Large intestine (tissue), 12 donors: ENCODE results near the gene FKBP3. TPM values are rescaled to one million over a fixed set of nuclear protein-coding genes. Genes with fewer than 3 reads are reported as not detected.

Source experiments
- DNase-seq, 2 donors: peaks; one replicate each; pipeline versions ENCODE4 v3.0.0 to v3.0.0-alpha.2; 2013
- H3K27ac ChIP-seq: one replicate; pipeline ENCODE4 v1.5.1; 2013; ENCODE audit warnings: low read length
- H3K27me3 ChIP-seq: 2 replicates; pipeline ENCODE4 v1.6.1; 2013; ENCODE audit warnings: low read length; ENCODE audit not compliant: control insufficient read depth, insufficient read depth
- H3K36me3 ChIP-seq: 2 replicates; pipeline ENCODE4 v1.6.1; 2013; ENCODE audit warnings: low read length; ENCODE audit not compliant: control insufficient read depth, insufficient read depth
- H3K4me1 ChIP-seq: one replicate; pipeline ENCODE4 v1.6.1; 2013; ENCODE audit warnings: low read length; ENCODE audit not compliant: control insufficient read depth, insufficient read depth
- H3K4me3 ChIP-seq: one replicate; pipeline ENCODE4 v1.5.1; 2013; ENCODE audit warnings: low read length
- H3K9me3 ChIP-seq: one replicate; pipeline ENCODE4 v1.6.1; 2013; ENCODE audit warnings: mild to moderate bottlenecking, low read depth, low read length, moderate library complexity; ENCODE audit not compliant: control insufficient read depth
- WGBS: methylation state at CpG from one replicate; pipeline ENCODE4 v1.1.5; 2013; ENCODE audit warnings: low lambda C conversion rate; ENCODE audit not compliant: insufficient coverage; 5-methylcytosine and 5-hydroxymethylcytosine counted together
- long read RNA-seq, 11 donors: transcript quantifications; one replicate each; lab custom pipeline, GENCODE V29; 2026
- polyA plus RNA-seq: library from polyadenylated mRNA; unstranded; fragments of 120-200 nt; gene quantifications from one replicate; pipeline ENCODE4 v1.2.1, GENCODE V29; 2013

The FKBP3 gene
- polyA plus RNA-seq: 92.4 TPM
- long read RNA-seq, donor 1, transcript FKBP3-202 (7 exons, 1,346 nt): major isoform, 17 of 46 reads
- long read RNA-seq, donor 1, partial matches to known transcripts: 27 of 46 reads
- long read RNA-seq, donor 1, other reads (novel, unspliced or antisense): 0 of 46 reads
- long read RNA-seq, donor 2, transcript FKBP3-203 (3 exons, 704 nt): minor isoform, 6 of 97 reads
- long read RNA-seq, donor 2, transcript FKBP3-202 (7 exons, 1,346 nt): major isoform, 49 of 97 reads
- long read RNA-seq, donor 2, partial matches to known transcripts: 42 of 97 reads
- long read RNA-seq, donor 2, other reads (novel, unspliced or antisense): 0 of 97 reads
- long read RNA-seq, donor 3: 0 reads
- long read RNA-seq, donor 4, partial matches to known transcripts: 0 of 3 reads
- long read RNA-seq, donor 4, other reads (novel, unspliced or antisense): 0 of 3 reads
- long read RNA-seq, donor 5, transcript FKBP3-202 (7 exons, 1,346 nt): major isoform, 26 of 41 reads
- long read RNA-seq, donor 5, partial matches to known transcripts: 12 of 41 reads
- long read RNA-seq, donor 5, other reads (novel, unspliced or antisense): 0 of 41 reads
- long read RNA-seq, donor 6, transcript FKBP3-202 (7 exons, 1,346 nt): major isoform, 25 of 67 reads
- long read RNA-seq, donor 6, partial matches to known transcripts: 41 of 67 reads
- long read RNA-seq, donor 6, other reads (novel, unspliced or antisense): 0 of 67 reads
- long read RNA-seq, donor 7, transcript FKBP3-202 (7 exons, 1,346 nt): major isoform, 18 of 36 reads
- long read RNA-seq, donor 7, partial matches to known transcripts: 16 of 36 reads
- long read RNA-seq, donor 7, other reads (novel, unspliced or antisense): 0 of 36 reads
- long read RNA-seq, donor 8, transcript FKBP3-202 (7 exons, 1,346 nt): major isoform, 63 of 117 reads
- long read RNA-seq, donor 8, partial matches to known transcripts: 53 of 117 reads
- long read RNA-seq, donor 8, other reads (novel, unspliced or antisense): 0 of 117 reads
- long read RNA-seq, donor 9, transcript FKBP3-202 (7 exons, 1,346 nt): major isoform, 45 of 84 reads
- long read RNA-seq, donor 9, partial matches to known transcripts: 35 of 84 reads
- long read RNA-seq, donor 9, other reads (novel, unspliced or antisense): 0 of 84 reads
- long read RNA-seq, donor 10, transcript FKBP3-202 (7 exons, 1,346 nt): major isoform, 49 of 85 reads
- long read RNA-seq, donor 10, partial matches to known transcripts: 36 of 85 reads
- long read RNA-seq, donor 10, other reads (novel, unspliced or antisense): 0 of 85 reads
- long read RNA-seq, donor 11, transcript FKBP3-202 (7 exons, 1,346 nt): major isoform, 27 of 43 reads
- long read RNA-seq, donor 11, partial matches to known transcripts: 16 of 43 reads
- long read RNA-seq, donor 11, other reads (novel, unspliced or antisense): 0 of 43 reads

- peak; percentile 98 for DNase-seq
- Histone ChIP-seq H3K36me3 (peaks cover 5% of the 10 kb centered on the region), H3K9me3 (no peaks in the 10 kb centered on the region), H3K4me3 (peak within 1 kb of the TSS; percentile 76), H3K27me3 (no peaks in the 10 kb centered on the region), H3K27ac (peak within 1 kb of the TSS; percentile 94), H3K4me1 (no peaks in the 10 kb centered on the region)
- WGBS: 7% methylated on average over 3 of the region's 53 CpGs
These were observed at the start of gene FKBP3 for GRCh38 chr14:45134051-45134958. Gene FKBP3 (minus strand): TSS chr14:45134481. CDS start chr14:45134456, 25 bp downstream.

GRCh38 chr14:45181806-45182205, 47.5 kb upstream of the FKBP3 start:
- Histone ChIP-seq H3K4me1 (no peaks in the 10 kb centered on the region), H3K4me3 (no peak overlapping the region), H3K27me3 (no peaks in the 10 kb centered on the region), H3K27ac (no peak overlapping the region), H3K36me3 (no peaks in the 10 kb centered on the region), H3K9me3 (no peaks in the 10 kb centered on the region)
- no CpG with 5 or more reads among the region's 3 CpGs for WGBS
- DNase-seq: no peak

GRCh38 chr14:45181329-45181728, 47.0 kb upstream of the FKBP3 start:
- H3K27ac ChIP-seq: no peak overlapping the region
- H3K27me3 ChIP-seq: no peaks in the 10 kb centered on the region
- 100% methylated on average over 5 of the region's 5 CpGs for WGBS
- no peak for DNase-seq
- no peaks in the 10 kb centered on the region for H3K9me3 ChIP-seq
- H3K4me1 ChIP-seq: no peaks in the 10 kb centered on the region
- no peak overlapping the region for H3K4me3 ChIP-seq
- H3K36me3 ChIP-seq: no peaks in the 10 kb centered on the region

GRCh38 chr14:45177076-45177475, 42.8 kb upstream of the FKBP3 start:
- H3K27ac ChIP-seq: no peak overlapping the region
- no peaks in the 10 kb centered on the region for H3K27me3 ChIP-seq
- no peak for DNase-seq
- no peaks in the 10 kb centered on the region for H3K9me3 ChIP-seq
- no peaks in the 10 kb centered on the region for H3K36me3 ChIP-seq
- H3K4me3 ChIP-seq: no peak overlapping the region
- no peaks in the 10 kb centered on the region for H3K4me1 ChIP-seq
- WGBS: 80% methylated on average over 1 of the region's 5 CpGs

- DNase-seq: no peak
- H3K4me3 ChIP-seq: no peak overlapping the region
- no peaks in the 10 kb centered on the region for H3K36me3 ChIP-seq
- no peaks in the 10 kb centered on the region for H3K27me3 ChIP-seq
- H3K4me1 ChIP-seq: no peaks in the 10 kb centered on the region
- H3K9me3 ChIP-seq: no peaks in the 10 kb centered on the region
- no peak overlapping the region for H3K27ac ChIP-seq
These were observed 35.6 kb upstream of the FKBP3 start for GRCh38 chr14:45169906-45170305.

- Histone ChIP-seq H3K27me3 (no peaks in the 10 kb centered on the region), H3K4me3 (no peak overlapping the region), H3K4me1 (no peaks in the 10 kb centered on the region), H3K27ac (no peak overlapping the region), H3K9me3 (no peaks in the 10 kb centered on the region), H3K36me3 (no peaks in the 10 kb centered on the region)
- no peak for DNase-seq
These were observed 21.8 kb upstream of the FKBP3 start for GRCh38 chr14:45156067-45156466.

GRCh38 chr14:45150386-45150890, 16.2 kb upstream of the FKBP3 start:
- no peaks in the 10 kb centered on the region for H3K27me3 ChIP-seq
- no peak for DNase-seq
- H3K27ac ChIP-seq: no peak overlapping the region
- no peaks in the 10 kb centered on the region for H3K4me1 ChIP-seq
- H3K9me3 ChIP-seq: no peaks in the 10 kb centered on the region
- H3K4me3 ChIP-seq: no peak overlapping the region
- 85% methylated on average over 4 of the region's 4 CpGs for WGBS
- H3K36me3 ChIP-seq: no peaks in the 10 kb centered on the region

GRCh38 chr14:45149602-45150001, 15.3 kb upstream of the FKBP3 start:
- Histone ChIP-seq H3K27me3 (no peaks in the 10 kb centered on the region), H3K4me3 (no peak overlapping the region), H3K36me3 (peaks cover 2% of the 10 kb centered on the region), H3K9me3 (no peaks in the 10 kb centered on the region), H3K4me1 (no peaks in the 10 kb centered on the region), H3K27ac (no peak overlapping the region)
- WGBS: no CpG with 5 or more reads among the region's 3 CpGs
- DNase-seq: no peak

- WGBS: no CpG with 5 or more reads among the region's 3 CpGs
- Histone ChIP-seq H3K4me1 (no peaks in the 10 kb centered on the region), H3K4me3 (no peak overlapping the region), H3K27me3 (no peaks in the 10 kb centered on the region), H3K9me3 (no peaks in the 10 kb centered on the region), H3K36me3 (peaks cover 2% of the 10 kb centered on the region), H3K27ac (no peak overlapping the region)
- DNase-seq: no peak
These were observed 10.9 kb upstream of the FKBP3 start for GRCh38 chr14:45145214-45145613.
